ENCODE measurements around the gene HIPK2.

DNA sequence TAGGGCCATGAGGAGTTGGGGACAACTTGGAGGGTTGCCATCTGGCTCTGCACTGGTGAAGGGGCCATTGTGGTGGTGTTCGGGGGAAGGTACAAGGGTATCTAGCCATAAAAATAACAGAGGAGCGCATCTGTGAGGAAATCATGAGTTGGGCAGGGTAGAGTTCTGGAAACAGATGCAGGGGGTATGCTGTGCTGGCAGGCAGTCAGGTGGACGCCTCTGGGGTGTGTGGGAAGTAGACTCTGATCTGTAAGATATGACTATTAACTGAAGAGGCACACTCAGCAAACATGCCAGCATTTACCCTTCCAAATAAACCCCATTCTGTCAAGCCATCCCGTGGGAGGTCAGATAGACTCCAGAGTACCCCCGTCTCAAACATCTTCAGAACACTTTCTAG, 174.5 kb downstream of the HIPK2 start:
- TF ChIP-seq CEBPB (IDR thresholded peaks at IDR 0.05; ENCODE audit: borderline replicate concordance in 1 of 2, low read depth in 2 of 2, low read length in 2 of 2): no peak
- TF ChIP-seq MXI1 (IDR thresholded peaks at IDR 0.05; ENCODE audit: low read depth, low read length): no peak
- TF ChIP-seq, protein P1, sequence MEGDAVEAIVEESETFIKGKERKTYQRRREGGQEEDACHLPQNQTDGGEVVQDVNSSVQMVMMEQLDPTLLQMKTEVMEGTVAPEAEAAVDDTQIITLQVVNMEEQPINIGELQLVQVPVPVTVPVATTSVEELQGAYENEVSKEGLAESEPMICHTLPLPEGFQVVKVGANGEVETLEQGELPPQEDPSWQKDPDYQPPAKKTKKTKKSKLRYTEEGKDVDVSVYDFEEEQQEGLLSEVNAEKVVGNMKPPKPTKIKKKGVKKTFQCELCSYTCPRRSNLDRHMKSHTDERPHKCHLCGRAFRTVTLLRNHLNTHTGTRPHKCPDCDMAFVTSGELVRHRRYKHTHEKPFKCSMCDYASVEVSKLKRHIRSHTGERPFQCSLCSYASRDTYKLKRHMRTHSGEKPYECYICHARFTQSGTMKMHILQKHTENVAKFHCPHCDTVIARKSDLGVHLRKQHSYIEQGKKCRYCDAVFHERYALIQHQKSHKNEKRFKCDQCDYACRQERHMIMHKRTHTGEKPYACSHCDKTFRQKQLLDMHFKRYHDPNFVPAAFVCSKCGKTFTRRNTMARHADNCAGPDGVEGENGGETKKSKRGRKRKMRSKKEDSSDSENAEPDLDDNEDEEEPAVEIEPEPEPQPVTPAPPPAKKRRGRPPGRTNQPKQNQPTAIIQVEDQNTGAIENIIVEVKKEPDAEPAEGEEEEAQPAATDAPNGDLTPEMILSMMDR (IDR thresholded peaks at IDR 0.05 in 2 of 3, conservative IDR thresholded peaks at IDR 0.05 in 1 of 3; ENCODE audit: control insufficient read depth in 2 of 3, extremely low read depth in 1 of 3, insufficient read depth in 1 of 3, low read depth in 3 of 3, low read length in 3 of 3): no peak

Data from GM12878 (cell line).